ENCODE measurements around the gene SMC6. TPM values are rescaled to one million over a fixed set of nuclear protein-coding genes. Genes with fewer than 3 reads are reported as not detected.

SMC6 gene
- polyA plus RNA-seq, 1 of the 3 experiments (the other 2 are of a cell fraction) = 6.5 TPM

- Histone ChIP-seq H3K9me2 (no peaks in the 10 kb centered on the region), H4K20me1 (ENCODE audit: insufficient read depth) (no peaks in the 10 kb centered on the region), H3K4me3 (ENCODE audit: low read depth in 2 of 2, low read length in 1 of 2) (no peak overlapping the region), H3K9me3 (no peaks in the 10 kb centered on the region), H3K4me1 (ENCODE audit: control insufficient read depth in 1 of 2, insufficient read depth in 2 of 2, low read depth in 1 of 2, low read length in 1 of 2) (peaks cover 0 to 2% of the 10 kb centered on the region in 2 experiments; a peak in 2 of 4 replicates), H3K9ac (no peak overlapping the region), H3K79me2 (ENCODE audit: insufficient read depth) (no peaks in the 10 kb centered on the region), H3K27me3 (ENCODE audit: insufficient read depth) (no peaks in the 10 kb centered on the region), H3K27ac (ENCODE audit: low read depth in 2 of 2, low read length in 1 of 2) (no peak overlapping the region), H3K36me3 (replicated peaks in 1 of 2; ENCODE audit: control insufficient read depth in 1 of 2, insufficient read depth in 2 of 2, low read length in 1 of 2) (peaks cover 71 to 80% of the 10 kb centered on the region in 2 experiments), H2AFZ (ENCODE audit: low read depth) (no peak overlapping the region), H3K4me2 (no peak overlapping the region), H3F3A (replicated peaks; ENCODE audit: insufficient read depth) (peaks cover 9% of the 10 kb centered on the region)
- TF ChIP-seq FOSL2 (IDR thresholded peaks at IDR 0.05; ENCODE audit: borderline replicate concordance, low read depth) (no peak), JUND (IDR thresholded peaks at IDR 0.05) (no peak), PBX3 (IDR thresholded peaks at IDR 0.05) (no peak), POLR2AphosphoS5 (IDR thresholded peaks at IDR 0.05; ENCODE audit: low read depth, low read length) (no peak), RAD21 (IDR thresholded peaks at IDR 0.05; ENCODE audit: low read length) (no peak), GABPA (IDR thresholded peaks at IDR 0.05; ENCODE audit: low read depth) (no peak), EZH2phosphoT487 (IDR thresholded peaks at IDR 0.05; ENCODE audit: borderline replicate concordance, low read depth) (no peak), RFX5 (IDR thresholded peaks at IDR 0.05; ENCODE audit: low read length) (no peak), GATA2 (CRISPR knock-in tag; IDR thresholded peaks at IDR 0.05) (no peak), MEF2A (IDR thresholded peaks at IDR 0.05; ENCODE audit: borderline replicate concordance, low read depth) (no peak), ZBTB33 (IDR thresholded peaks at IDR 0.05; ENCODE audit: borderline replicate concordance, low read depth) (no peak), ELF1 (IDR thresholded peaks at IDR 0.05) (no peak), RCOR1 (IDR thresholded peaks at IDR 0.05; ENCODE audit: low read length) (no peak), IRF3 (IDR thresholded peaks at IDR 0.05; ENCODE audit: low read depth, low read length) (no peak), TAF1 (IDR thresholded peaks at IDR 0.05; ENCODE audit: borderline replicate concordance, low read depth, low read length) (no peak), CTCF (IDR thresholded peaks at IDR 0.05) (no peak), YY1 (IDR thresholded peaks at IDR 0.05; ENCODE audit: low read depth) (no peak), EP300 (IDR thresholded peaks at IDR 0.05; ENCODE audit: borderline replicate concordance in 1 of 2, low read depth in 1 of 2, low read length in 1 of 2) (no peak)
- POLR2A ChIA-PET = no interaction called here
- no peak for DNase-seq
- CTCF ChIA-PET = interaction anchor here (5.1 kb wide), 1 partner anchor 11 kb away, joined by 41 read pairs; no protein-coding TSS in a partner anchor
- WGBS (ENCODE audit: low lambda C conversion rate) = 94% methylated on average over 2 of the region's 2 CpGs
Measured at GRCh38 chr2:17729880-17730279, 23.7 kb downstream of the SMC6 start.
